PFSK-1 (cell line): ENCODE measurements around the gene PTPRK.

Source experiments
- FOXP2 ChIP-seq: optimal IDR thresholded peaks from 2 replicates; pipeline ENCODE3; 2011; ENCODE audit warnings: borderline replicate concordance, control low read depth, inconsistent platforms; ENCODE audit not compliant: insufficient read depth; ENCODE audit errors: extremely low read length, extremely low read depth
- POLR2AphosphoS5 ChIP-seq: IDR thresholded peaks from 2 replicates; pipeline ENCODE4 v1.6.1; 2012; ENCODE audit warnings: low read depth, mild to moderate bottlenecking, control low read depth, low read length, moderate library complexity
- SIN3A ChIP-seq: IDR thresholded peaks from 2 replicates; pipeline ENCODE4 v1.6.1; 2012; ENCODE audit warnings: mild to moderate bottlenecking, low read length, moderate library complexity, borderline replicate concordance; ENCODE audit not compliant: insufficient read depth
- TAF1 ChIP-seq: IDR thresholded peaks from 2 replicates; pipeline ENCODE4 v1.6.1; 2012; ENCODE audit warnings: low read length, control low read depth, borderline replicate concordance; ENCODE audit not compliant: insufficient read depth
- TF ChIP-seq, protein P1 (sequence below), 2 experiments: IDR thresholded peaks; 2 replicates each; pipeline versions ENCODE4 v1.6.1 to v1.8.0; 2011 to 2012; ENCODE audit warnings: low read depth in 2 of 2, low read length in 2 of 2, control low read depth in 1 of 2, inconsistent platforms in 1 of 2, mild to moderate bottlenecking in 1 of 2, moderate library complexity in 1 of 2; ENCODE audit not compliant: insufficient read depth in 1 of 2

The PTPRK gene

DNA sequence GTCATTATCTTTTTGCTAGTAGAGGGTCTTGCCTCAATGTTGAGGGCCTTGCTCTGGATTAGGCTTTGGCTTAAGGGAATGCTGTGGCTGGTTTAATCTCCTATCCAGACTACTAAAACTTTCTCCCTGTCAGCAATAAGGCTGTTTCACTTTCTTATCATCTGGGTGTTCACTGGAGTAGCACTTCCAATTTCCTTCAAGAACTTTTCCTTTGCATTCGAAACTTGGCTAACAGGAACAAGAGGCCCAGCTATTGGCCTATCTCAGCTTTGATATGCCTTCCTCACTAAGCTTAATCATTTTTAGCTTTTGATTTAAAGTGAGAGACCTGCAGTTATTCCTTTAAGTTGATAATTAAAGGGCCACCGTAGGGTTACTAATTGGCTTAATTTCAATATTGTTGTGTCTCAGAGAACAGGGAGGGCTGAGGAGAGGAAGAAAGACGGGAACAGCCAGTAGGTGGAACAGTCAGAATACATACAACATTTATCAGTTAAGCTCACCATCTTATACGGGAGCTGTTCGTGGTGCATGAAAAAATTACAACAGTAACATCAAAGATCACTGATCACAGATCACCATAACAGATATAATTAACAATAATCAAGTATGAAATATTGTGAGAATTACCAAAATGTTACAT lies 186.7 kb downstream of the PTPRK start:
- TF ChIP-seq SIN3A (no peak), FOXP2 (no peak)

DNA sequence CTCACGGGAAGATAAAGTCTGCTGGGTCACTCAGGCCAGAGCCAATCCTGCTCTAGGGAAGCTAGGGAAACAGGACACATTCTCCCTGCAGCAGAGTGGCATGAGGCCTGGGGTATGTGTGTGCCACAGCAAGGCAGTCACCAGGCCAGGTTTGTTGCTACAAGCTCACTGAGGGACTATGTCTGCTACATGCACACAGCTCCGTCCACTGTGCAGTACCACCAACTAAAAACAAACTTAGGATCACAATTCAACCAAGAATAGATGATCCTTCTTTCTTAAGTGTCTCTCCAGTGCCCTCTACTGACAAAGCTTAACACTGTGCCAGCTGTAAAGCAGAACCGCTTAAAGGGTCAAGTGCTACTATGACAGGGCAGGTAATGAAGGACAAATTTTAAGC lies 192.5 kb downstream of the PTPRK start:
- no peak for TF ChIP-seq POLR2AphosphoS5
- TF ChIP-seq FOXP2, result no peak
- TF ChIP-seq, protein P1, sequence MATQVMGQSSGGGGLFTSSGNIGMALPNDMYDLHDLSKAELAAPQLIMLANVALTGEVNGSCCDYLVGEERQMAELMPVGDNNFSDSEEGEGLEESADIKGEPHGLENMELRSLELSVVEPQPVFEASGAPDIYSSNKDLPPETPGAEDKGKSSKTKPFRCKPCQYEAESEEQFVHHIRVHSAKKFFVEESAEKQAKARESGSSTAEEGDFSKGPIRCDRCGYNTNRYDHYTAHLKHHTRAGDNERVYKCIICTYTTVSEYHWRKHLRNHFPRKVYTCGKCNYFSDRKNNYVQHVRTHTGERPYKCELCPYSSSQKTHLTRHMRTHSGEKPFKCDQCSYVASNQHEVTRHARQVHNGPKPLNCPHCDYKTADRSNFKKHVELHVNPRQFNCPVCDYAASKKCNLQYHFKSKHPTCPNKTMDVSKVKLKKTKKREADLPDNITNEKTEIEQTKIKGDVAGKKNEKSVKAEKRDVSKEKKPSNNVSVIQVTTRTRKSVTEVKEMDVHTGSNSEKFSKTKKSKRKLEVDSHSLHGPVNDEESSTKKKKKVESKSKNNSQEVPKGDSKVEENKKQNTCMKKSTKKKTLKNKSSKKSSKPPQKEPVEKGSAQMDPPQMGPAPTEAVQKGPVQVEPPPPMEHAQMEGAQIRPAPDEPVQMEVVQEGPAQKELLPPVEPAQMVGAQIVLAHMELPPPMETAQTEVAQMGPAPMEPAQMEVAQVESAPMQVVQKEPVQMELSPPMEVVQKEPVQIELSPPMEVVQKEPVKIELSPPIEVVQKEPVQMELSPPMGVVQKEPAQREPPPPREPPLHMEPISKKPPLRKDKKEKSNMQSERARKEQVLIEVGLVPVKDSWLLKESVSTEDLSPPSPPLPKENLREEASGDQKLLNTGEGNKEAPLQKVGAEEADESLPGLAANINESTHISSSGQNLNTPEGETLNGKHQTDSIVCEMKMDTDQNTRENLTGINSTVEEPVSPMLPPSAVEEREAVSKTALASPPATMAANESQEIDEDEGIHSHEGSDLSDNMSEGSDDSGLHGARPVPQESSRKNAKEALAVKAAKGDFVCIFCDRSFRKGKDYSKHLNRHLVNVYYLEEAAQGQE (IDR thresholded peaks at IDR 0.05; ENCODE audit: insufficient read depth in 1 of 2, low read depth in 2 of 2, low read length in 2 of 2), result no peak
- TF ChIP-seq TAF1, result no peak
- no peak for TF ChIP-seq SIN3A

DNA sequence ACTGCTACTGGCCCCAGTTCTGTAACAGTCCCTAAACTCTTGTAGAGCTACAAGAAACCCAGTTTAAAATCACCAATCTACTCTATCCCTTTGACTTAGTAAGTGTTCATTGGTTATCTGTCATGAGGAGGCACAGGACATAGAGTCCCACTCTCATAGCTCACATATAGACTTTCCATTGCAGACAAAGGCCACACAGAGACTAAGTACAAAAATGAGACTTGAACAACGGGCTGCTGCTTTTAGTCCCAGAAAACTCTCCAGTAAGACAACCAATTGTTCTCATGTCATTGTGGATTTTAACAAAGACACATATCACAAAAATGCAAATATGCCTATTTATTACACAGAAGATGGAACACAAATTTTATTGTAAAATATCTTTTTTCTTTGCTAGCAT lies 197.4 kb downstream of the PTPRK start:
- TF ChIP-seq FOXP2 (no peak), SIN3A (no peak), TAF1 (no peak), POLR2AphosphoS5 (no peak)
- TF ChIP-seq, protein P1 (IDR thresholded peaks at IDR 0.05; ENCODE audit: insufficient read depth in 1 of 2, low read depth in 2 of 2, low read length in 2 of 2), result no peak

DNA sequence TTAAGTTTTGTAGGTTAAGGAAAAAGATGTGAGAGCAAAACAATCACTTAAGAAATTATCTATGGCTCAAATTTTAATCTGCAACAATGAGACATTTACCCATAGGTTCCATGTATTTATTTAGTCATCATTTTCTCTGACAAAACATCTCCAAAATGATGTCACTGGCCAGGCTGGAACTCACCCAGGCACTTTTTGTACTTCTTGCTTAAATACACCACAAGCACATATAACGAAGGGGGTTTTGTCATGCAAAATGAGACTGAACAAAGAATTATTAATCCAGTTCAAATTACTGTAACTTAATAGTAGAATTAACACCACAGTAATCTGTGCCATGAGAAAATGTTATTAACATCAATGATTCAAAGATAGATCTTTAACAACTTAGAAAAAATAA lies 200.5 kb downstream of the PTPRK start:
- TF ChIP-seq POLR2AphosphoS5 (no peak), TAF1 (no peak), FOXP2 (no peak), SIN3A (no peak)
- TF ChIP-seq, protein P1 (IDR thresholded peaks at IDR 0.05; ENCODE audit: insufficient read depth in 1 of 2, low read depth in 2 of 2, low read length in 2 of 2), result no peak

DNA sequence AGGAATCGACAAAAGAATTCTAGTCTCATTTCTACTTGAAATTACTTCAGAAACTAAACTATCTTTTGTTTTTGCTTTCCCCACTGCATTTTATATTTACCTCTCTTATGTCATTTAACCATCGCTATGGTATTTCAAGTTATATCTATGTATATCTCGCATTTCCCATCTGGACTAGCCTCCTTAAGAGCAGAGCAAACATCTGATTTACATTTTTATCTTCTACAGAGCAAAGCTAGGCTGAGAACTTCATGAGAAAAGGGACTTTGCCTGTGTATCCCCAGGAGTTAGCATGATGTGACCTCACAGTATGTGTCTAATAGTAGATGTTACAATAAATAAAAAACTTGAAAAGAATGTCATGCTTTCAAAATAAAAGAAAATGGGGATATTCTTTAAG lies 201.2 kb downstream of the PTPRK start:
- TF ChIP-seq TAF1 (no peak), FOXP2 (no peak), SIN3A (no peak), POLR2AphosphoS5 (no peak)
- TF ChIP-seq, protein P1 (IDR thresholded peaks at IDR 0.05; ENCODE audit: insufficient read depth in 1 of 2, low read depth in 2 of 2, low read length in 2 of 2), result no peak
